Pons (tissue), 1 donor: Measurements from ENCODE around the gene OR2V1.
A peak's percentile ranks its signal among the peaks of the same experiment; 100 is the strongest.
"Not testable (repeated sequence)": the region's sequence is repeated elsewhere in the genome, so short reads cannot be mapped to it uniquely, and the experiment has no call there.

ENCODE experiments used
- DNase-seq: peaks from one replicate; pipeline ENCODE4 v3.0.0-alpha.2; 2016; ENCODE audit warnings: low spot score

OR2V1 gene, protein sequence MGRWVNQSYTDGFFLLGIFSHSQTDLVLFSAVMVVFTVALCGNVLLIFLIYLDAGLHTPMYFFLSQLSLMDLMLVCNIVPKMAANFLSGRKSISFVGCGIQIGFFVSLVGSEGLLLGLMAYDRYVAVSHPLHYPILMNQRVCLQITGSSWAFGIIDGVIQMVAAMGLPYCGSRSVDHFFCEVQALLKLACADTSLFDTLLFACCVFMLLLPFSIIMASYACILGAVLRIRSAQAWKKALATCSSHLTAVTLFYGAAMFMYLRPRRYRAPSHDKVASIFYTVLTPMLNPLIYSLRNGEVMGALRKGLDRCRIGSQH

DNA sequence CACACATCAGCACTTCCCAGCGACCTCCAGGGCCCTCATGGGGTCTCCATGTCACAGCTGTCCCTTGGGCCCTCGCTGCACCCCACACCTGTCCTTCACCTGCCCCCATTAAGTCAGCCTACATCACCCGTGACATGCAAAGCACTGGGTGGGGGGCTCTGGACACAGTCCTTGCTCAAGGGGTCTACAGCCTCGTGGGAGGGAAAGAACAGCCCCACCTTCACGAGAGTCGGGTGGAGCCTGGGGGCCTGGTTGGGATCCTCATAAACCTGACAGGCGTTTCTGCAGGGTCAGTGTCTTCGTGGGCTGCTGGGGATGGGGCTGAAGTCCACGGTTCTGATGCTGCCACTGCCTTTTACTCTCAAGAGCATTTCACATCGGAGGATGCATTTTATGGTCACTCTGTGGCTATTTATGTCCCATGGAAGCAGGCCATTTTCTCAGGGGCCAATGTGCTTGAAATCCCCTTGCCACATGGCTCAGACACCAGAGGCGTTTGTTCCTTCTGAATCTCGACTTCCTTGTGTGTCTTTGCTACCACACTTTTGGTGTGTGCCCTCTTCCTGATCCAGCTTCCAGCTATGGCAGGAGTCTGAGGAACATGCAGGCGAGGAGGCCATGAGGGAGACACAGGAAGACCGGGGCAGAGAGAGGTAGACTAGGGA, at the start of gene OR2V1:
OR2V1 (minus strand) TSS at position 338 of the 665 bp plus-strand sequence. CDS start 5,865 bp downstream, outside the sequence.
- DNase-seq: no peak

DNA sequence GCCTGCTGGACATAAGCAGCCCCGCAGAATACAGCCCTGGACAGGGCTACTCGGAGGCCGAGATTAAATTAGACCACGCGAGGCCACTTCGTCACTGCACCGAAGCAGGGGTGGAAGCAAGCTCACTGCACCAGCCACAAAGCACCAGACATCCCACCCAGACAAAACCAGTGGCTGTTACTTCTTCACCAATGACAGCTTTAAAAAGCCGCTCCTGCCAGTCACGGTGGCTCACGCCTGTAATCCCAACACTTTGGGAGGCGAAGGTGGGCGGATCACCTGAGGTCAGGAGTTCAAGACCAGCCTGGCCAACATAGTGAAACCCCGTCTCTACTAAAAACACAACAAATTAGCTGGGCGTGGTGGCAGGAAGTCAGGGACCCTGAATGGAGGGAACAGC, 46.6 kb upstream of the OR2V1 start:
- DNase-seq: not testable (repeated sequence)

DNA sequence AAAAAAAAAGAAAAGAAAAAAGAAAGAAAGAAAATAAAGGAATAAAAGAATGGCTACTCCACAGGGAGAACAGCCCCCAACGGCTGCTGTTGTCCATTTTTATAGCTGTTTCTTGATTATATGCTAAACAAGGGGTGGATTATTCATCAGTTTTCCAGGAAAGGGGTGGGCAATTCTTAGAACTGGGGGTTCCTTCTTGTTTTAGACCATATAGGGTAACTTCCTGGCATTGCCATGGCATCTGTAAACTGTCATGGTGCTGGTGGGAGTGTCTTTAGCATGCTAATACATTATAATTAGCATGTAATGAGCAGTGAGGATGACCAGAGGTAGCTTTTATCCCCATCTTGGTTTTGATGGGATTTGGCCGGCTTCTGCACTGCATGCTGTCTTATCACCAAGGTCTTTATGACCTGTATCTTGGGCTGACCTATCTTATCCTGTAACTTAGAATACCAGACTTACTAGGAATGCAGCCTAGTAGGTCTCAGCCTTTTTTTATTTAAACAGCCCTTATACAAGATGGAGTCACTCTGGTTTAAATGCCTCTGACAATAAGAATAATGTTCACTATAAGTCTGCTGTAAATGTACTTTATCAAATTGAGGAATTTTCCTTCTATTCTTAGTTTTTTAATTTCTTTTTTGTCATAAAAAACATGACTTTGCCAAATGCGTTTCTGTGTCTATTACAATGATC, 45.4 kb upstream of the OR2V1 start:
- DNase-seq: no peak

DNA sequence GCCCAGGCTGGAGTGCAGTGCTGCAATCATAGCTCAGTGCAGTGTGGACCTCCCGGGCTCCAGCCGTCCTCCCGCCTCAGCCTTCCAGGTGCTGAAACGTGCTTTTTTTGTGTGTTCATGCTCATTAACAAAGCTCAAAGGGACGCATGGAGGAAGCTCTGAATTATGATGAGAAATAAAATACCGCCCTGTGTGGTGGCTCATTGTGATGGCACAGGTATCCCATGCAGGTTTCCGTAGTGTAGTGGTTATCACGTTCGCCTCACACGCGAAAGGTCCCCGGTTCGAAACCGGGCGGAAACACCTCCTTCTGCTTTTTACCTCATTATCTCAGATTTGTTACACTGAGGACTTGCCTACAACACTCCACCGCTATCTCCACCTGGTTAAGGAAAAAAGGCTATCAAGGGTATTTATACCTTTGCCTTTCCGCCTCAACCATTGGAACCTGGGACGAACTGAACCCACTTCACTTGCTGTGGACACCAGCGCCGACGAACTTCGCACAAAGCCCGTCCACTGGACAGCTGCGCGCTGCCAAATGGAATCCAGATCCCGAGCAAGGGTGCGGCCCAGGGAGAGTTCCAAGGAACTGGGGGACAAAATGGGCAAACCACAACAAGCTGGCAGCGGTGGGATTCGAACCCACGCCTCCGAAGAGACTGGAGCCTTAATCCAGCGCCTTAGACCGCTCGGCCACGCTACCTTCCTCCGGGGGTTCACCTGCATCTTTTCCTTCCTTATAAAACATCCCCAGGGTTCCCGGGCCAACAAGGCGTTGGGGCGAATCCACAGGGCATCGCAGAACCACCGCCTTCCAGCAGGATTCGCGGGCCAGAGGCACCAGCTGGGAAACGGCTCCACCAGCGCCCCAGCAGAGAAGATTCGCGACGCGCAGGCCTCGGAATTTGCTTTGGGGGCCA, 42.7 kb upstream of the OR2V1 start:
- DNase-seq: no peak

DNA sequence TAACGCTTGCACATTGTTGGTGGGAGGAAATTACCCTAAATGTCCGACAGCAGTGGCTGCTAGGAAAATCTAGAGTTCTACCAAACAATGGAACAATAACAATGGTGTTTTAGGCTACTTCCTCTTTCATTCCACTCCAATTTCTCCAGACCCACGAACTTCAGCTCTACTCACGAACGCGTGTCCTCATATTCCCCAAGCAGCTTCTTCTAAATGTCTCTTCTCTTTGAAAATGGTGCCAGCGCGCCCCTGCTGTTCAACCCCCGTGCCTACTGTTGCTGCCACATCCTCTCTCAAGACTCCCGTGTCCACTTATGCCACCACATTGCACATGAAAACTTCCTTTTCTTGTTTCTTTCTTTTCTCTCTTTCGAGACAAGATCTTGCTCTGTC, 42.1 kb upstream of the OR2V1 start:
- DNase-seq: peak; percentile 20

DNA sequence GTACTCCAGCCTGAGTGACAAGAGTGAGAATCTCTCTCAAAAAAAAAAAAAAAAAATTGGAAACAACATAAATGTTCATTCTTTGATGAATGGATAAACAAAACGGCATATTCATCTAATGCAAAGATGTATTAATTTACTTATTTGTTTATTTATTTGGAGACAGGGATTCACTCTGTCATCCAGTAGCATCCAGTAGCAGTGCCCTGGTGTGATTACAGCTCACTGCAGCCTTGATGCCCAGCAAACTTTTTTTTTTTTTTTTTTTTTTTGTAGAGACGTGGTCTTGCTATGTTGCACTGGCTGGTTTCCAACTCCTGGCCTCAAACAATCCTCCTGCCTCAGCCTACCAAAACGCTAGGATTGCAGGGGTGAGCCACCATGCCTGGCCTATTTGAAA, 40.8 kb upstream of the OR2V1 start:
- DNase-seq: no peak

DNA sequence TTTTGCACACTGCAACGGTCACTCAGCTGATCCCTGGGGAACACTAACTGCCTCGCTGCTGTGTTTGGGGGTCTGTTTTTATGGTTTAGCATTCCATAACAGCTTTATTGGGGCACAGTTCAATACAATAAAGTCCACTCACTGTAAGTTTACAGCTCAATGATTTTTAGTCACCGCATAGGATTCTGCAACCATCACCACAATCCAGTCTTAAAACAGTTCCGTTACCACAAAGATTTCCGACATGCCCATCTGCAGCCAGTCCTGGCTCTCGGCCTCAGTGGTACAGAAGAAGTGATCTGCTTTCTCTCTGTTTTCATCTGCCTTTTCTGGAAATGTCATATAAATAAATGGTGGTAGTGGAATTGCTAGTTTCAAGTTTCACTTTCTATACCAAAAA, 40.0 kb upstream of the OR2V1 start:
- DNase-seq: no peak

DNA sequence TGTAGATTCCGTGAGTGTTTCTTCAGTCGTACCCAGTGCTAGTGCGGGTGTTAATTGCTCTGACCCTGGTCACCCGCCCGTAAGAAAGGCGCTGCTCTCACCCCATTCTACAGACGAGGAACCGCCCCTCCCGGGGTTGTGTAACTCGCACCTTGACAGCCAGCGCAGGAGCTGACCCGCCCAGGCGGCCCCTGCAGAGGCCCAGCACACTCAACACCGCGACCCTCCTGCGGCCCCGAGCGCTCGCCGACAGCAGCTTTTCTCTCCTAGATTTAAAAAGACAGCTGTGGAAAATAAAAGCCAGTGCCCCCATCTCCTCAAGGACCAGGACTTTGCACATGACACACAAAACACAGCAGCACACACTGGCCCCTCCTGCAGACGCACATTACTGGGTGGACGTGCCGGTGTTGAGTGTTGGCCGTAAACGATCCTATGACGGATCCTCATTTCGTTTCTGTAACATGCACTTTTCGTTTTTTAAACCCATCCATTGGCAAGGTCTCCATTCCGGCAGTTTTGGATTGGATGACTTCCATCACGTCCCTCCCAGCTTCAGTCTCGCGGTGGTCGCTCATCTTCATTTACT, 39.4 kb upstream of the OR2V1 start:
- no peak for DNase-seq

DNA sequence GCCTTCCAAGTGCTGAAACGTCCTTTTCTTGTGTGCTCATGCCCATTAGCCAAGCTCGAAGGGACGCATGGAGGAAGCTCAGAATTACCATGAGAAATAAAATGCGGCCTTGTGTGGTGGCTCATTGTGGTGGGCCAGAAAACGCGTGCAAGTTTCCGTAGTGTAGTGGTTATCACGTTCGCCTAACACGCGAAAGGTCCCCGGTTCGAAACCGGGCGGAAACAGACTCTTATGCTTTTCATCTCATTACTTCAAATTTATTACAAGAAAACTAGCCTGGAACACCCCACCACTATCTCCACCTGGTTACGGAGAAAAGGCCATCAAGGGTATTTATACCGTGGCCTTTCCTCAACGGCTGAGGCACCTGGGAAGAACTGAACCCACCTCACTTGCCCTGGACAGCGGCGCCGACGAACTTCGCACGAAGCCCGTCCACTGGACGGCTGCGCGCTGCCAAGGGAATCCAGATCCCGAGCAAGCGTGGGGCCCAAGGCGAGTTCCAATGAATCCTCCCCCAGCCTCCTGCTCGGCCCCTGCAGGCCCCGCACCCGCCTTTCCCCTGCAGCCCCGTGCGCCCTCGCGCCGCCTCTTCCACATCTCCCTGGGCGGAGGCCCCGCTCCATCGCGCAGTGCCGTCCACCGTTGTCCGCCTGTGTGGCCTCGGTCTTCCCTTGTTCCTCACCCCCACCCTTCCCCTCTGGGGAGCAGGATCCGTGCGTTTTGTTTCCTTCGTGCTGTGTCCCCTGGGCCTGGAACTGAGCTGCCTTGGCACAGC, 38.7 kb upstream of the OR2V1 start:
- not testable (repeated sequence) for DNase-seq

DNA sequence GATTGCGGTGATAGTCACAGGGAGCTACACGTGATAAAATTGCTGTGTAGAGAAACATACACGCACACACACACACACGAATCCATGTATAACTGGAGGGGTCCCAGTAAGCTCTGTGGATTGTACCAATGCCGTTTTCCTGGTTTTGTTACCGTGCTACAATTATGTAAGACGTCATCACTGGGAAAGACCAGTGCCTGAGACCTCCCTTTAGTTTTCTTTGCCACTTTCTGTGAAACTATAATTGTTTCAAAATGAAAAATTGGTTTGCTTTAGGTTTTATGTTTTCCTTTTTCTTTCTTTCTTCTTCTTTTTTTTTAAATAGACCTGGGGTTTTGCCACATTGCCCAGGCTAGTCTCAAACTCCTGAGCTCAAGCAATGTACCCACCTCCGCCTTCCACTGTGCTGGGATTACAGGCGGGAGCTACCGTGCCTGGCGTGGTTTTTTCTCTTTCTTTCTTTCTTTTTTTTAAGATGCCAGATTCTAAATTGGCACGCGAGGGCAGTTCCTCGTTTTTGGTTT, 37.7 kb upstream of the OR2V1 start:
- no peak for DNase-seq

DNA sequence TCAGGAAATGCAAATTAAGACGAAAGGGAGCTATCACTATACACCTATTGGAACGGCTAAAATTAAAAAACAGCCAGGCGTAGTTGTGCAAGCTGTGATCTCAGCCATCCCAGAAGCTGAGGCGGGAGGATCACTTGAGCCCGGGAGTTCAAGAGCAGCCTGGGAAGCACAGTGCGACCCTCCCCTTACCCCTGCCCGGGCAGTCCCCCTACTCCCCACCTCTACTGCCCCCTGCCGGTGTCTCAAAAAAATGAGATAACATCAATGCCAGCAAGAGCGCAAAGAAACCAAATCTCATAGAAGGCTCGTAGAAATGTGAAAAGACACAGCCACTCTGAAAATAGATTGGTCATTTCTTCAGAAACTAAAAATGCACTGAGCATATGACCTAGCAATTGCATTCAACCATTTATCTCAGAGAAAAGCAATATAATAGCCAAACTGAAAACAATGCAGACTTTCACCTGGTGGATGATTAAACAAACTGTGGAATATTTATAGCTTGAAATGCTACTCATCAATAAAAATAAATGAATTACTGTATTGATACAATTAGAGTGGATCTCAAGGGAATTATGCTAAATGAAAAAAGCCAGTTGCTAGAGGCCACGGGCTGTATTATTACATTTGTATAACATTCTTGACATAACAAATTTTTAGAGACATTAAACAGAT, 37.0 kb upstream of the OR2V1 start:
- no peak for DNase-seq

DNA sequence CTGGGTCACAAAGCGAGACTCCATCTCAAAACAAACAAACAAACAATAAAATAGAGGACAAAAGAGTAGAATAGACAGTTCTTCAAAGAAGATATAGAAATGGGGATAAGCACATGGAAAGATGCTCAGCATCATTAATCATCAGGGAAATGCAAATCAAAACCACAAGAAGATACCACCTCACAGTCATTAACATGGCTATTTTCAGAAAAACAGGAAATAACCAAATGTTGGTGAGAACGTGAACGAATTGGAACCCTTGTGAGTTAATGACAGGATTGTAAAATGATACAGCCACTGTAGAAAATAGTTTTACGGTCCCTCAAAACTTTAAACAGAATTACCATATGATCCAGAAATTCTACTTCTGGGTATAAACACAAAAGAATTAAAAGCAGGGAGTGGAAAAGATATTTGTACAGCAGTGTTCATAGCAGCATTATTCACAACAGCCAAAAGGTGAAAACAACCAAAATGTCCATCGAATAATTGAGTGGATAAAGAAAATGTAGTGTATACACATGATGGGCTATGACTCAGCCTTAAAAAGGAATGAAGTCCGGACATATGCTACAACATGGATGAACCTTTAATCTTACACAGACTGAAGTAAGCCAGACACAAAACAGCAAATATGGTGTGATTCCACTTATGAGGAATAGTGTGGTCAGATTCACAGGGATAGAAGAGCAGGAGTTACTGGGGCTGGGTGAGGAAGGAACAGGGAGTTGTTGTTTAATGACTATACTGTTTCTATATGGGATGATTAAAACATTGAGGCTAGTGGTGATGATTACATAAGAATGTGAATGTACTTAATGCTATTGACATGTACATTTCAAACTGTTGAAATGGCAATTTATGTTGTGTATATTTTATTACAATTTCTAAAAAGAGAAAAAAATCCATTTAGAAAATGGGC, 36.1 kb upstream of the OR2V1 start:
- DNase-seq: no peak

DNA sequence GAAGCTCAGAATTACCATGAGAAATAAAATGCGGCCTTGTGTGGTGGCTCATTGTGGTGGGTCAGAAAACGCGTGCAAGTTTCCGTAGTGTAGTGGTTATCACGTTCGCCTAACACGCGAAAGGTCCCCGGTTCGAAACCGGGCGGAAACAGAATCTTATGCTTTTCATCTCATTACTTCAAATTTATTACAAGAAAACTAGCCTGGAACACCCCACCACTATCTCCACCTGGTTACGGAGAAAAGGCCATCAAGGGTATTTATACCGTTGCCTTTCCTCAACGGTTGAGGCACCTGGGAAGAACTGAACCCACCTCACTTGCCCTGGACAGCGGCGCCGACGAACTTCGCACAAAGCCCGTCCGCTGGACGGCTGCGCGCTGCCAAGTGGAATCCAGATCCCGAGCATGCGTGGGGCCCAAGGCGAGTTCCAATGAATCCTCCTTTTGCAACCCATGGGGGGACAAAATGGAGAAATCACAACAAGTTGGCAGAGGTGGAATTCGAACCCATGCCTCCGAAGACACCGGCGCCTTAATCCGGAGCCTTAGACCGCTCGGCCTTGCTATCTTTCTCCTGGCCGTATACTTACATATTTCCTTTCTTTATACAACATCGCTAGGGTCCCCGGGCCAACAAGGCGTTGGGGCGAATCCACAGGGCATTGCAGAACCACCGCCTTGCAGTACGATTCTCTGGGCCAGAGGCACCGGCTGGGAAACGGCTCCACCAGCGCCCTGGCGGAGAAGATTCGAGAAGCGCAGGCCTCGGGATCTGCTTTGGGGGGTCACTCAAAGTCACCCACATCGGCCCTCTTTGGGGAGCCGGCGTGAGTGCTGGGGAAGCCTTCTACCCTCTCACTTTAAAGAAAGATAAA, 33.3 kb upstream of the OR2V1 start:
- DNase-seq: no peak

DNA sequence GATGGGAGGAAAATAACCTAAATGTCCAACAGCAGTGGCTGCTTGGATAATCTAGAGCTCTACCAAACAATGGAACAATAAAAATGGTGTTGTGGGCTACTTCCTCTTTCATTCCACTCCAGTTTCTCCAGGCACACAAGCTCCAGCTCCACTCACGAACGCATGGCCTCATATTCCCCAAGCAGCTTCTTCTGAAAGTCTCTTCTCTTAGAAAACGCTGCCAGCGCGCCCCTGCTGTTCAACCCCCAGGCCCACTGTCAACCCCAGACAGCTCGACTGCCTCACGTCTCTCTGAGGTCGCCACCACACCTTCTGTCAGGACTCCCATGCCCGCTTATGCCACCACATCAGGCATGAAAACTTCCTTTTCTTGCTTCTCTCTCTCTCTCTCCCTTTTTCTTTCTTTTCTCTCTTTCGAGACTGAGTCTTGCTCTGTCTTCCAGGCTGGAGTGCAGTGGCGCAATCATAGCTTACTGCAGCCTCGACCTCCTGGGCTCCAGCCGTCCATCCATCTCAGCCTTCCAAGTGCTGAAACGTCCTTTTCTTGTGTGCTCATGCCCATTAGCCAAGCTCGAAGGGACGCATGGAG, 32.6 kb upstream of the OR2V1 start:
- DNase-seq: no peak

DNA sequence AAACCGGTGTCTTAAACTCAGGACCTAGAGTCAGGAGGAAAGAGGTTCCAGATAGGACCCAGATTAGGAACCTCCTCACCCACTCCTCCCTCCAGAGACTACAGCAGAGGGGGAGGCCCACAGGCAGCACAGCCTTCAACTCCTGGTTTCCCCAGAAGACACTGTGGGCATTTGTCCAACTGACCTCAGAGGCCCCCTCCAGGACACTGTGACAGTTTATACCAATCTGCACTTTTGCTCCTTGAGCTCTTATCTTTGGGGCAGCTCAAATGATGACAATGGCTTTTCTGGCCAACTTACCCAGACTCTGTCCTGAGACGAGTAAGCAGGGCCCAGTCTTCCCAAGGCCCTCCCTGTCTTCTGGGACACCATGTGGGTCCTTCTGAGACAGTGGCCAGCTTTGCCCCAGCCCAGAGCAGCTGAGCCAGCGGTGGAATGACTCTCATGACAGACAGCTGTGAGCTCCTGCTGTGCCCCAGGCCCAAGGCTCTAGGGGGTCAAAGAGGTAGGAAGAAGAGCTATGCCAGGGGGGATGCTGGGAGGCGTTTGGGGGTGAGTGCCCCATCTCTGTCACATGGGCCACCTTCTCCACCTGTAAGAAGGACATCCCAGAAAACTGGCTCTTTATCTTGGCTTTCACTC, 30.7 kb upstream of the OR2V1 start:
- DNase-seq: no peak

DNA sequence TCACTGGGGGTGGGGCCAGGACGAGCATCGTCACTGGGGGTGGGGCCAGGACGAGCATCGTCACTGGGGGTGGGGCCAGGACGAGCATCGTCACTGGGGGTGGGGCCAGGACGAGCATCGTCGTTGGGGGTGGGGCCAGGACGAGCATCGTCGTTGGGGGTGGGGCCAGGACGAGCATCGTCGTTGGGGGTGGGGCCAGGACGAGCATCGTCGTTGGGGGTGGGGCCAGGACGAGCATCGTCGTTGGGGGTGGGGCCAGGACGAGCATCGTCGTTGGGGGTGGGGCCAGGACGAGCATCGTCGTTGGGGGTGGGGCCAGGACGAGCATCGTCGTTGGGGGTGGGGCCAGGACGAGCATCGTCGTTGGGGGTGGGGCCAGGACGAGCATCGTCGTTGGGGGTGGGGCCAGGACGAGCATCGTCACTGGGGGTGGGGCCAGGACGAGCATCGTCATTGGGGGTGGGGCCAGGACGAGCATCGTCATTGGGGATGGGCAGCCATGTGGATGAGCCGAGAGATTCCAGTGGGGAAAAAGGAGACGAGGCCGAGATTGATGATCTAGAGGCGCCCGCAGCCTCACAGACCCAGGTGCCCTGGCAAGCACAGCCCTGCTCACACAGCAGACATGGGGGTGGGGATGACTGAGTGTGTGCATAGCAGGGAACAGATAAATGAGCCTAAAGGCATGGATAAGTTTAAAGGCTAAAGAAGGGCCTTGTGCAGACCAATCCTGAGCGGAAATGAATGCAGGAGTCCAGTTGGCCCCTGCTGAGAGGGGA, 30.0 kb upstream of the OR2V1 start:
- DNase-seq: peak; percentile 57
